Ovary (tissue), 3 donors: Measurements from ENCODE around the gene HNF1A.

Experiments
- CTCF ChIP-seq, 3 donors: fragments of 450-650 bp in 2 of 3; fragments of 200-600 bp in 1 of 3; IDR thresholded peaks; one replicate each; pipeline versions ENCODE4 v1.5.1 to v1.8.0; 2016 to 2022; ENCODE audit warnings: antibody characterized with exemption in 3 of 3, mild to moderate bottlenecking in 1 of 3
- POLR2A ChIP-seq: fragments of 450-650 bp; IDR thresholded peaks from one replicate; pipeline ENCODE4 v1.6.1; 2017; ENCODE audit warnings: antibody characterized with exemption, mild to moderate bottlenecking, moderate library complexity
- donor health status: DM: no; HTN: no; CAD: no.

- no peak for TF ChIP-seq CTCF (IDR thresholded peaks at IDR 0.05)
- TF ChIP-seq POLR2A = no peak
These were observed 37.8 kb downstream of the HNF1A start, which contains the start of gene C12orf43 for GRCh38 chr12:121015825-121016766.
